ENCODE measurements around the gene SERPINA9.
"Not testable (repeated sequence)": the region's sequence is repeated elsewhere in the genome, so short reads cannot be mapped to it uniquely, and the experiment has no call there.

Gene SERPINA9

DNA sequence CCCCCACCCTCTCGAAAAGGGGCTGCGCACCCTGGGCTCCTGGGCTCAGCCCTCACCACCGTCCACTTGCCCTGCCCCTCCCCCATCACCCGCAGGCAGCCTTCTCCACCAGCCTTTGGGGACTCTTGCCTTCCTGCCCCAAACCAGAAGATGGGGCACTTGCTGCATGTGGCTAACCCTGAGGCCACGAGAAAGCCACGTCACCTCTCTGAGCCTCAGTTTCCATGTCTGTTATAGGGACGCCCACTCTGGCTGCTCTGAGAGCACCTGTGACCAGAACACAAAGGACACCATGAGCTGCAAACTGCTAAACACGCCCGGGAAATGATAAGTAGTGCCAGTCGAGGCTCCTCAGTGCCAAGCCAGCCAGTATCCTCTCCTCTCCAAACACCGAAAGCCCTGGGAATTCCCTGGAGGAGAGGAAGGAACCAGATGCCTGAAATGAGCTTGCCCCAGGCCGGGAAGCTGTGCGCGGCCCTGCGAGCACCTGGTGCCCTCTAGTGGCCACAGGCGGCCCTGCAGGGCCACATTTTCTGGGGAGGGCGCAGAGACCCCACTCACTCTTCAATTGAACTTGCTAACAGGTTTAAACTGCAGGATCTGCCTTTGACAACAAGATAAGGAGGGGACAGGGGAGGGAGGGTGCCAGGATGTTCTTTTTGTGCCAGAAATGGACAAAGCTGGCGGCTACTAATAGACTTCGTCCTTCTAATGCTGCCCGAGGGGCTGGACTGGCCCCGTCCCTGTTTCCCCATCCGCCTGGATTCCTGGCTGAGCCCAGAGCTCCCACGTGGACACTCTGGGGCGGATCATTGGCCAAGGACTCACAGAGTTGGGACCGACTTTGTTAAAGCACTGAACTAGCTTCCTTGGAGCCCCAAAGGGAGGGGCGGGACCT is 10.2 kb upstream of the SERPINA9 start:
- DNase-seq = no peak

DNA sequence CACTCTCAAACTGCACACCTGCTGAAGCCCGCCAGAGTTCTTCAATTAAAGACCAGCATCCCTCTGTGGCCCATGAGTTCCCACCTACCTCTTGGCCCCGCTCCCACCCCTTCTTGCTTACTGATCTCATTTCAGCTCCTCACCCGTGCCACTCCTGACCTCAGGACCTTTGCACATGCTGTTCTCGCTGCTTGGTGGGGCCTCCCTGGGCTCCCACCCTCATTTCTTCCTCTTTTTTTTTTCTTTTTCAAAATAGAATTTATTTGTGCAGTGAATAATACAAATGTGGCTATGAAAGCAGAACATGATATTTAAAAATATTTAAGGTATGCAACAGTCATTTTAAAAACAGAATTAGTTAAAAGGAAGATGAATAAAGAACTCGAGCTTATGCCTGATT is 8.5 kb upstream of the SERPINA9 start:
- no peak for DNase-seq

DNA sequence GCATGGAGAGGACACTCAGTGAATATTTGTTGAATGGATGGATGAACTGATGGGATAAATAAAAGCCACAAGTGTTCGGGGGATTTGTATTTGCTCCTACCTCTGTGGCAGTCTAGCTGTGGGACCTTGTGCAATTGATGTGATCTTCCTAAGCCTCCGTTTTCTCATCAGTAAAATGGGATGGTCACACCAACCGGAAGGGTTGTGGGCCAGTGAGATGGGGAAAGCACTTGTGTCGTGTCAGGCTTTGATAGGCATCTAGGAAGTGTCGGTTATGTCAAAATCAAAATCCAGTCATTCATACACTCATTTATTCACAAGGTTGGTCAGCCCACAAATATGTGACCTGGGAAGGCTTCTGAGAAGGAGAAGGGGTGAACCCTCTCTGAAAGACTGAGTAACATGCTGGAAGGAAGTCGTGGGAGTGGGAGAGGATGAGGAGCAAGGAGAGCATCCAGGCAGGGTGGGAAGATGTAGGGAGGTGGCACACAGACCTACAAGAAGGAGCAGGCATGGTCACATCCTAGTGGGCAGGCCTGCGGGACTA is 7.8 kb upstream of the SERPINA9 start:
- DNase-seq = no peak

DNA sequence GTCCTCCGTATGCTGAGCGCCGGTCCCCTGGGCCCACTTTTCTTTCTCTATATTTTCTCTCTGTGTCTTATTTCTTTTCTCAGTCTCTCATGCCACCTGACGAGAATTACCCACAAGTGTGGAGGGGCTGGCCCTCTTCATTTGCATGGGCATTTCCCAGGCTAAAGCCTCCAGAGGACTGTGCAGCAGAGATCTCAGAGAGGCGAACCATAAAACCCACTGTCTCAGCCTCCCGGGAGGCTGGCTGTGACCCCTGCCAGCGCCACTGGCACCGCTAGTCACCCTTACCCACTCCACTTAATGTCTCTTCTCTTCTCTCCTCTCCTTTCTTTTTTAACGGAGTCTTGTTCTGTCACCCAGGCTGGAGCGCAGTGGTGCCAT is 7.1 kb upstream of the SERPINA9 start:
- DNase-seq = no peak

DNA sequence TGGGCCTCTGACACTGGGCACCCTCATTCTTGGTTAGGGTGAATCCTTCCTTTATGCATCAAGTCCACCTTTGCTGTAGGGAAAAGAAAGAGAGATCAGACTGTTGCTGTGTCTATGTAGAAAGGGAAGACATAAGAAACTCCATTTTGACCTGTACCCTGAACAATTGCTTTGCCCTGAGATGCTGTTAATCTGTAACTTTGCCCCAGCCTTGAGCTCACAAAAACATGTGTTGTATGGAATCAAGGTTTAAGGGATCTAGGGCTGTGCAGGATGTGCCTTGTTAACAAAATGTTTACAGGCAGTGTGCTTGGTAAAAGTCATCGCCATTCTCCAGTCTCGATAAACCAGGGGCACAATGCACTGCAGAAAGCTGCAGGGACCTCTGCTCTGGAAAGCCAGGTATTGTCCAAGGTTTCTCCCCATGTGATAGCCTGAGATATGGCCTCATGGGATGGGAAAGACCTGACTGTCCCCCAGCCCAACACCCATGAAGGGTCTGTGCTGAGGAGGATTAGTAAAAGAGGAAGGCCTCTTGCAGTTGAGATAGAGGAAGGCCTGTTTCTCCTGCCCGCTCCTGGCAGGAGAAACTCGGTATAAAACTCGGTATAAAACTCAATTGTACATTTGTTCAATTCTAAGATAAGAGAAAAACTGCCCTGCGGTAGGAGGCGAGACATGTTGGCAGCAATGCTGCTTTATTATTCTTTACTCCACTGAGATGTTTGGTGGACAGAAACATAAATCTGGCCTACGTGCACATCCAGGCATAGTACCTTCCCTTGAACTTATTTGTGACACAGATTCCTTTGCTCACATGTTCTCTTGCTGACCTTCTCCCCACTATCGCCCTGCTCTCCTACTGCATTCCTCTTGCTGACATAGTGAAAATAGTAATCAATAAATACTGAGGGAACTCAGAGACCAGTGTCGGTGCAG is 6.4 kb upstream of the SERPINA9 start:
- not testable (repeated sequence) for DNase-seq

DNA sequence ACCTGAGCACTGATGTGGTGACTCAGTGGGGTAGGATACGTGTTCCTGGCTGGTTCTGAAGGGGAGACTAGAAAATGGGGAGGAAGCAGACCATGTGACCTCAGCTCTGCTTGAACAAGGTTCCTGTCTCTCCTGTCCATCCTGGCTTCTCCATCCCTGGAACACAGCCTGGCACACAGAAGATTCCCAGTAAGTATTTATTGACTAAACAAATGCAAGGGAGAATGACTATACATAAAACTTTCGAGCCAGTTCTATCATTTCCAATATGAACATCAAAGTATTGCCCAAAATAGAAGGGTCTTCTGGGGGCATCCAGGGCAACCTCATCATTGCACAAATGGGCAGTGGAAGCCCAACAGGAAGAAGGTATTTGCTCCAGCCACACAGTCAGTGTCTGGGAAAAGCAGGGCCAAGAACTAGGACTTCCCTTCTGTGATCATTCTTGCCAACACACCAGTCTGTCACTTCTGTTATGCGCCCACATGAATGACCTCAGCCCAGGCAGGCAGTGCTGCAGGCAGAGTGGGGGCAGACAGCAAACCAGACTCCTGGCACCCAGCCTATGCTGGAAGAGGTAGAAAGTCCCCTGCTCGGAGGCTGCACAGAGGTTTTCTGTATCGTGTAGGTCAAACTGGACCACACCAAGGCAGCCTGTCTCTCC is 5.6 kb upstream of the SERPINA9 start:
- DNase-seq = no peak

DNA sequence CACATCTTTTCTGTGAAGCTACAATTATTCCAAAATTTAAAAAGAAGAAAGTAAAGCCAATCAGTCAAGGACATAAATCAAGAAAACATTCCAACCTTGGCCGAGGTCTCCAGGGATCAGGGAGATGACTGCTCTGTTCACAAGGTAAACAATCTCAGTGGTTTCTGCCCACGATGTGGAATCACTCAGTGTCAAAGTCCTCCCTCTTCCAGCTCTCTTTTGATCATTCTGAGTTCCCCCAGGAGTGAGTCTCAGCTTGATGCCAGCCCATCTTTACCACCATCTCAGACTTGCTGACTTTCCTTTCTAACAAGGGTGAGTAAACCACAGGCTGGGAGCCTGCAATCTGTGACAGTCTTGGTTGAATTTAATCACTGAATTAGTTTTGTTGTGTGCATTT is 4.8 kb upstream of the SERPINA9 start:
- DNase-seq = no peak

DNA sequence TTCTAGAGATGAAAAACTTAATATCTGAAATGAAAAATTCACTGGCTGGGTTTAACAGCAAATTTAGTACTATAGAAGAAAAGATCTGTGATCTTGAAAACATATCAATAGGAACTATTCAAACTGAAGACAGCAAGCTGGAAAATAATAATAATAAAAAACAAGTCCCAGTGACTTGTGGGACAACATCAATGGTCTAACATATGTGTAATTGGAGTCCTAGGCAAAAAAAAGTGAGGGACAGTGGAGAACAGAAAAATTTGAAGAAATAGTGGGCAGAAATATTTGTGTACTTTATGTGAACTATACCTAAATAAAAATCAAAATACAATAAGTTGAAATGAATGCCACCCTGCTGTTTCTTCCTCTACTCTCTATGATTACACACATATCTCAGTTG is 2.4 kb upstream of the SERPINA9 start:
- no peak for DNase-seq

DNA sequence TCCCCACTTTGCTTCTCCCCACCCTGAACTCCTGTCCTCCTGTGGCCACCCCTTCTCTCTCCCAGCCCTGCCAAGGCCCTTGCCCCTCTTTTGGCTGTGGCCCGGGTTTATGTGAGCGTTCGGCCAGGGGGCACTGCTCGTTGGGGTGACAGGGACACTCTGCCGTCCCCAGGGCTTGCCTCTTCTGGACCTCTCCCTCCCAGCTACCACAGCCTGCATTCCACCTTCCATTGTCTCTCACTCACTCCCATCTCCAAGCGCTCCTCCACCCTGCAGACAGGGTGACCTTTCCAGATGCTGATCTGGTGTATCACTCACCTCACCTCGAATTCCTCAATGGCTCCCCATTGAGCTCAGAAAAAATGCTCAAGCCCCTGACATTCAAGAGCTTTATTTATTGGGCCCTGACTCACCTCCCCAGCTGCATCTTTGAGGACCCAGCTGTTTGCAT is 1.4 kb downstream of the SERPINA9 start:
- DNase-seq = no peak

DNA sequence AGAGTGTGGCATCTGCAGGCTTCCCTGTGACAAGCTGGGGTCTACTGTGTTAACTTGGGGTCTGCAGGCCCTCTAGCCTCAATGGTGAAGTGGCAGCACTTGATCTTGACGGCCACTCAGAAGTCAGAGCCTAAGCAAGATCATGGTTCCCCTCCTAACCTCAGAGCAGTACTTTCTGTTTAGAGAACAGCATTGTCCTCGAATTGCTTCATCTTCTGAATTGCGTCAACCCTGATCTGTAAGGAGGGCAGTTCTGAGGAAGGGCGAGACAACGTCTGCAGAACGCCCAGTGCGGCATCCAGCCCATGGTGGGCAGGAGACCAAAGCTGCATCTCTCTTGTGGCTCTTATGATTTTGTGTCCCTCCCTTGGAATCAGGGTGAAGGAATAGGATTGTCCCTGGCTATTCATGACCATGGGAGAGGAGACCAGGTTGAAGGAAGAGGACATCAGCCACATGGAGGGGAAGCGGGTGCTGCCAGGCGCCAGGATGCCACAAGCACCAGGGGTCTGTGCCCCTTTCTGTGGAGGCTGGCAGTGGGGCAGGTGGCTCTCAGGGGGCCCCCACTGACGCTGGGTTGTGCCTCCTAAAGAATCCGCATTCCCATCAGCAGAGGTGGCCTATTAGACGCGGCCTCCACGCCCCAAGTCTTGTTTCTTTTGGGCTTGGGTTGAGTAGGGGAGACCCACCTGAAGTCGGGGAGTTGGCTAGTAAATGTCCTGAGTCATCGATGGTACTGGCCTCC is 2.2 kb downstream of the SERPINA9 start:
- no peak for DNase-seq

DNA sequence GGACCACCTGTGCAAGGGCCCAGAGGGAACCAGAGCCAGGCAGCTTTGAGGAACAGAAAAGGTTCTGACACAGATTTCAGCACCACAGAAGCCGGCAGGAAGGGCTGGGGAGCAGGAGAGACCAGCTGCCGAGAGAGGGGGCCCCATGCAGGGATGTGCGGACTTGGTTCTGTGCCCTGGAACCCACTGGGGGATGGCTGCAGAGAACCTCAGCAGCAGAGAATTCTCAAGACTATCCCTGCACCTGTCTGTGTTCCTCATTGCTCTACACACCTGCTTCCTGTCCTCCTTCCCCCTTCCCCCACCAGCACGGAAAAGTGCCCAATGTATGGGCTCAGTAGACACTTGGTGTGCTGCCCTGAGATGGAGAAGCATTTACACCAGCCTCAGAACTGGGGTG is 3.2 kb downstream of the SERPINA9 start:
- no peak for DNase-seq

DNA sequence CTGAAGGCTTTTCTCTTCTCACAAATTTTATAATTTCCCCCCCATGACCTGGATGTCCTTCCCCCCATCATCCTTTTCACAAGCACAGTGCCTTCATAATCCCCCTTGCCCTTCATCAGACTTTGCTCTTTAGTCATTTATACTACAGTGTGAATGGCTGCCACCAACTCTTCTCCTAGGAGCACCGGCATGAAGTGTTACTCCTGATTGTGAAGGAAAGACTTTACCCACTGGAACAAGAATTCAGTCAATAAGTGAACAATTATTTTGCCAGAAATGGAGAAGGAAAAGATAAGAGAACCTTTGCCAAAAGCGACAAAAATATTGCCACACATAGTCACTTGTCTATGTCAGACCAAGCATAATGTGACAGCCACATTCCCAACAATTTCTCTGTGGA is 5.0 kb downstream of the SERPINA9 start:
- no peak for DNase-seq

DNA sequence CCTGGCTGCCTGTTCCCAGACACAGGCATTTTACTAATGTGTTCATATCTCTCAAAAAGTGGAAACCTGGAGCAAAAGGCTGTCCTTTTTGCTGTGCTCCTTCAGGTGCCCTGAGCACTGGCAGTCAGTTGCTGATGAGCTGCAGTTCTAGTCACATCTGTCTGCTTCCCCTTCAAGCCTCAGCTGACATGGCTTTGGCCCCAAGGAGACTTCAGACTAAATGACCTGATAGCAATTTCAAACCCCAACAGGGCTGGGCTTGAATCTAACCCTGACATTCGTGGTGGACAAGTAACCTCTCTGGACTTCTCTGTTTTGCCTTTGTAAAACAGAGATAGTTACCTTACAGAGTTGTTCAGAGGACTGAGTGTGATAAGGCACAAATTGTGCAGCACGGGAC is 5.7 kb downstream of the SERPINA9 start:
- DNase-seq = no peak

DNA sequence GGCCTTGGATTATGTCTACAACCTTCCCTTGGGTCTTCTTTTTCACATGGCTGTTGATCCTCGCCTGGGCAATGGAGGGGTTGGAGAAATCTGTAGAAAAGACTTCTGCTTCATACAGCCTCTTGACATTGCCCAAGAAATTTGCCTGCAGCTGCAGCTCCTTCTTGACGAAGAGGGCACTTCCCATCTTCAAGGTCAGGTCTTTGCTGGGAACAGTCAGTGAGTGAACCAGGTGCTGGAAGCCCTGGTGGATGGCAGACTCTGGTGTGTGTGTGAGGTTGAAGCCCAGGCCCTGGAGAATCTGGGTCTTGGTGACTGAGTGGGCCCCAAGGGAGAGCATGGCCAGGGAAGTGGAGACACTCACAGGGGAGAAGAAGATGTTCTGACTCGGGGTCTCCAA is 6.7 kb downstream of the SERPINA9 start:
- no peak for DNase-seq

DNA sequence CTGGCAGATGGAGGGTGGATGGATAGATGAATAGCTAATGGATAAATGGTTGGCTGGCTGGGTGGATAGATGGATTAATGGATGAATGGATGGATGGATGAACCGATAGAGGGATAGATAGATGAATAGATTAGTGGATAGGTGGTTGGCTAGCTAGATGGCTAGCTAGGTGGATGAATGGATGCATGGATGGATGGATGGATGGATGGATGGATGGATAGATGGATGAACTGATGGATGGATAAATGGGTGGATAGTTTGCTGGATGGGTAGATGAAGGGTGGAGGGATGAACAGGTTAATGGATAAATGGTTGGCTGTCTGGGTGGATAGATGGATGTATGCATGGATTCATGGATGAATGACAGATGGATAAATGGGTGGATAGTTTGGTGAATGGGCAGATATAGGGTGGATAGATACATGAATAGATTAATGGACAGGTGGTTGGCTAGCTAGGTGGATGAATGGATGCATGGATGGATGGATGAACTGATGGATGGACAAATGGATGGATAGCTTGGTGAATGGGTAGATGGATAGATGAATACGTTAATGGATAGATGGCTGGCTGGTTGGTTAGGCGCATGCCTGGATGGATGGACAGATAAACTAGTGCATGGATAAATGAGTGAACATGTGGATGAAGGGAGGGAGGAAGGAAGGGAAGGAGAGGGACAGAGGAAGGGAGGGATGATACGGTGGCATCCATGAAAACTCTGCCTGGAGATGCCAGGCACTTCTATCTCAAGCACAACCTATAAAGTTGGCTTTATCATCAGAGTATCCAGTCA is 8.1 kb downstream of the SERPINA9 start:
- no peak for DNase-seq

DNA sequence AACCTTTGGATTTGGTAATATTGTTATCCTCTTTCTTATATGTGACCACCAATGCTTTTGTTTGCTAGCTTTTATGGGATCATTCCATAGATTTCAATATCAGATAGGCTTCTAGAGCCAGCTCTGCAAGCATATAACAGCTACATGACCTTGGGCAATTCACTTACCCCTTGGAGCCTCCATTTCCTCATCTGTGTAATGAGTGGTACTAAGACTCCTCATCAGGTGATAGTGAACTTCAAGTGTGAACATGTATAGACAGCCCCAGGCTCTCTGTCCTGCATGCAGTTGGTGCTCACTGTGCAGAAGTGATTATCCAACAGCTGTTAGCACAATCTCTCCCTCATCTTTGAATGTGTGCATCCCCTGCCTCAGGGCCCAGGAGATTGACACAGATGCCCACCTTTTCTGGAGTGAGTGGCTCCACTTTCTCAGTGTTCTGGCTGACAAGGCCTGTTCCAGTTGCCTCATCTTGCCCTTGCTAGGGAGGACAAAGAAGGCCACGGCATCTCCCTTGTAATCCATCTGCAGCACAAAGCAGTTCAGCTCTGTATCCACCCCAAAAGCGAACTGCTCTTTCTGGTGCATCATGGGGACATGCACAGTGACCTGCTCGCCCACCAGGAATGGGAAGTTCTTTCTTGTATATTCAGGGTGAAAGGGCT is 9.2 kb downstream of the SERPINA9 start:
- DNase-seq = no peak

DNA sequence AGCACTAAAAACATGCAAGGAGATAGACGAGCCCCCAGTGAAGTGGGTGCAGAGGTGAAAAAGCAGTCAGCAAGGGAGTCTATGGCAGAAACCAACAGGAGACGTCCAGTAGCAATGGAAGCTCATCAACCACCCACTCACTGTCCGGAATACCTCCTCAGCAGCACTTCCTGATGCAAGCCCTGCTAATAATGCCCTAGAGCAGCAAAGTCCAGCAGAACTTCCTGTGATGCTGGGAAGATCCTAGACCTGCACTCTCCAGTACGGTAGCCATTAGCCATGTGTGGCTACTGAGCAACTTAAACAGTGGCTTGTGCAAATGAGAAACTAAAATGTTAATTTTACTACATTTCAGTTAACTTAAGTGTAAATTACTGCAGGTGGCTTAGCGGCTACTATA is 11.0 kb downstream of the SERPINA9 start:
- DNase-seq = no peak

DNA sequence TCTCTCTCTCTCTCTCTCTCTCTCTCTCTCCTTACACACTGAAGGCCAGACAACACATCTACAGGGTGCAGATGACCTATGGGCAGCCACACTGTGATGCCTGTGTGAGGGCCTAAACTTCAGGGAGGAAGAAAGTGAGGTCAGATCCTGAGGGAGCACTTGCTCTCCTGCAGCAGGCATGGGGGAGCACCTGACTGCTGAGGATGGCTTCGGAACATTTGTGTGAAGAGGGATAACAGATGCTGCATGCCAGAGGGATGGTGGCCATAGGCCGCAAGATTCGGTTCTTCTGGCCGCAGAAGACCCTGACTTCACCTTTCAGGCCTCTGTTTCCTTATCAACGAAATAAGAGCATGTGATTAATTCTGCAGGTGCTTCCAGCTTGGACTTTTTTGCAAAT is 11.7 kb downstream of the SERPINA9 start:
- no peak for DNase-seq

DNA sequence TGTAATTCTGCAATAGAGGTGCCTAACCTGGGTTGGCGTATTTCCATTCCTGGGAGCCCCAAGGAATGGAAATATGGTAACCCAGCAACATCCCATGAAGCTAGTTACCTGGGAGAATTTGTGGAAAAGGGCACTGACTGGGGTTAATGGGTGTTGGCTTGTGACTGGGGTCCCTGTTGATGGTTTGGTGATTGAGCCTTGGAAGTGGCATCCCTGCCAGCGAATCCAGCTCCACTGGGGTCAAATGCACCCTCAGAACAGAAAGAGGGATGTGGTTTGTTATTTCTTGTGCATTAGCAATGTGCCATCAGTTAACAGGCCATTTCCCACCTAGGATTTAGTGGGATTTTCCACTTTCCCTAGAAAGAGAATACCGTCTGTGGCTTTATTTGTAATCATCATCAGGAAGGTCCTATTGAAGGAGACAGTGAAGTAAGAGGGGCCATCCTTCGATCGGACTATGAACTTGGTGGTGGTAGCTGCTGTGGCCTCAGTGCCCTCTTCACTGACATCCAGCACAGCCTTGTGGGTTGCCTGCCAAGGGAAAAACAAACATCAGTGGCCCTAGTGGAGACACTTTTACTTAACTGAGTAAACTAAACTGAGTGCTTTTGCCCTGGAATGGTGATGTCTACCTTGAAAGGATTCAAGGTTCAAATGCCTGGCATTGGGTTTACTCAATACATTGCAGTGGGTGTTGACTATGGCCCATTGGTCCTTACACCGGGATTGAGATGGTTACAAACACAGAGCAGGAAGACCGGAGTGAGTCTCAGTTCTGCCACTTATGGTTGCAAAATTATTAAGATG is 13.0 kb downstream of the SERPINA9 start:
- DNase-seq = no peak

DNA sequence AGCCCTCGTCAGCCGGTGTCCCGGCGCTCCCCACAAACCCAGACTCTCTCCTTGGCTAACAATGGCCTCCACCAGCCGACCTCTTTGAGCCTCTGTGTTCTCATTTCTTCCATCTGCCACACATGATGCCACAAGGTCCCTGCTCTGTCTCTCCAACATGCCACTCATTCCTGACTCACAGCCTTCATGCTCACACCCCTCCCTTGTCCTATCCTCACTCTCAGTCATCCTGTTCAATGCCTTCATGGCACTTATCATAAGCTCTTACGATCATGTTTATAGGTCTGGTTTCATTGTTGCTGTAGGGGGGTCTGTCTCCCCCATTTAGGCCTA is 13.8 kb downstream of the SERPINA9 start:
- no peak for DNase-seq

Data from SIG-M5 (cell line).